ENCODE results near the gene CEP128.

Gene CEP128

GRCh38 chr14:80477388-80478160, 464.0 kb downstream of the CEP128 start:
- DNase-seq (ENCODE audit: low read depth), result no peak

DNA sequence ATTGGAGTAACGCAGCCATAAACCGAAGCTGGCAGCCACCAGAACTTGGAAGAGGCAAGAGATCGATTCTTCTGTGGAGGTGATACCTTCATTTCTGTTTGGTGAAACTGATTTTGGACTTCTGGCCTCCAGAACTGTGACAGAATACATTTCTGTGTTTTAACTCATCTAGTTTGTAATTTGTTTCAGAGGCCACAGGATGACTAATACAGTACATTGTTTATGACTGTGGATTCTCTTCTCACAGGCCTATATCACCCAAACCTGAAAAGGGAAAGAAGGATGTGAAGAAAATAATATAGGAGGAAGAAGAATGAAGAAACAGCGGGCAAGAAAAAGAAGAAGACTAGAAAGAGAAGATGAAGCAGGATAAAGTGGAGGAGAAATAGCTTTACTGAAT, 466.5 kb downstream of the CEP128 start:
- no peak for DNase-seq (ENCODE audit: low read depth)

DNA sequence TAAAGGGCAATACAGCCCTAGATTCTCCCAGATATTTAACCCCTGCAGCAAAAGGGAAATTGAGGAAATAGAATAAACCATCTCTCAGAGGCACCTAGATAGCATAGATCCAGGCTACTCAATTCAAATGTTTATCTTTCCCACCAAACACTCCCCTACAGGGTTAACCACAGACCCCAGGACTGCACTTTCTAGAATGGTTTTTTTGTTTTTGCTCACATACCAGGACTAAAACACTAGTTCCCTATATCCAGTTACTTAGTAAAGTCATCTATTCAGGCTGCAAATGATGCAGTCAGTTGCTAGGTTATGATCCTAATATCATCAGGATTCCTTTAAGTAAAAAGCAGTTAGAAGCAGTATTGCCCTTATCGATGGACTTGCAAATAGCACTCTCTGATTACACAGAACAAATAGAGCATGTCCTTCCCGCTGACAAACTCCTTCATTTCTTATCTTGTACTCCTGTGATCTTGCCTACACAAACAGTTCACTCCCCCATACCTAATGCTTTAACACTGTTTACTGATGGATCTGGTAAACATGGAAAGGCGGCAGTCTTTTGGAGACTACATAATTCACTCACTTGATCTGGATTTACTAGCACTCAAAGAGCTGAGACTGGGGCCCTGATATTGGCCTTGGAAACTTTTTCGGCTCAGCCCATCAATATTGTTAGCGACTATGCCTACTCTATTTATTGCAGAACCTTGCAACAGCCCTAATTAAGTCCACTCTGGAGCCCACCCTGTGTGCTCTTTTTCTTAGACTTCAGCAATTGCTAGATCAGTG, 473.0 kb downstream of the CEP128 start:
- no peak for DNase-seq (ENCODE audit: low read depth)

- DNase-seq (ENCODE audit: low read depth), result no peak
Measured at GRCh38 chr14:80465546-80466220, 475.9 kb downstream of the CEP128 start.

GRCh38 chr14:80464531-80465149, 476.9 kb downstream of the CEP128 start:
- DNase-seq (ENCODE audit: low read depth), result no peak

DNA sequence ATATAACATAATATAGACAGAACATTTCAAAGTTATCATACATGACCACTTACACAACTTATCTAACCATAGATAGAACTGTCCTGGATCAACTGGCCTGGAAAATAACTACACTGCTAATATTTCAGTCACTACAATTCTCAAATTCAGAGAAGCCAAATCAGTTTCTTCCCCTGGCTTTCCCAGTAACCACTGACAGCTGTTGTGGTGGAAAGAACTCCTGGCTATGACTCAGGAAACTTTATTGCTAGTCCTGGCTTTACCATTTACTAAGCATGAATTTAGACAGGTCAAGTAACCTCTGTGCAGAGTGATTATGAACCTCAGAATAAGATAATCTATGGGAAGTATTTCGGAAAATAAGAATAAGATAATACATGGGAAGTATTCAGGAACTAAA, 485.3 kb downstream of the CEP128 start:
- DNase-seq (ENCODE audit: low read depth), result no peak

DNA sequence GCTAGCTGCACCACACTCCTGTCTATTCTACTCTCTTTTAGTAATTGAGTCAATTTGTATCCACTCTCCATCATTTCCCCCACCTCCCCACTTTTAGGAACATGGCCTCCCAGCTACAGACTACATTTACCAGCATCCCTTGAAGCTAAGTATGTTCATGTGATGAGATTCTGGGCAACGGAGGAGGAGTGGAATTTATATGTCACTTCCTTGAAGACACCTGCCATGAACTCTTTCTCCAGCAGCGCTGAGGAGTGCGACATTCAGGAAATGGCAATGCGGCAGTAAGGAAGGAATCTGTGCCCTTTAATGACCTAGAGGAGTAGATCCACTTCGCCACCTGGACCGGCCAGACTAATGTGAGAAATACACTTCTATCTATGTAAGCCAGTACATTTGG, 486.5 kb downstream of the CEP128 start:
- DNase-seq (ENCODE audit: low read depth), result no peak

GRCh38 chr14:80448267-80448666, 493.3 kb downstream of the CEP128 start:
- no peak for DNase-seq (ENCODE audit: low read depth)

GRCh38 chr14:80447392-80447791, 494.1 kb downstream of the CEP128 start:
- DNase-seq (ENCODE audit: low read depth), result no peak
